GM19372 (cell line): ENCODE measurements around the gene INTS2.
"Not testable (repeated sequence)": the region's sequence is repeated elsewhere in the genome, so short reads cannot be mapped to it uniquely, and the experiment has no call there.

Experiments used
- ATAC-seq: cut with Tn5 transposase; IDR thresholded peaks from one replicate; pipeline ENCODE4 v1.9.1; 2021; ENCODE audit warnings: mild to moderate bottlenecking, low read depth, moderate library complexity; ENCODE audit not compliant: unreplicated experiment

Gene INTS2

DNA sequence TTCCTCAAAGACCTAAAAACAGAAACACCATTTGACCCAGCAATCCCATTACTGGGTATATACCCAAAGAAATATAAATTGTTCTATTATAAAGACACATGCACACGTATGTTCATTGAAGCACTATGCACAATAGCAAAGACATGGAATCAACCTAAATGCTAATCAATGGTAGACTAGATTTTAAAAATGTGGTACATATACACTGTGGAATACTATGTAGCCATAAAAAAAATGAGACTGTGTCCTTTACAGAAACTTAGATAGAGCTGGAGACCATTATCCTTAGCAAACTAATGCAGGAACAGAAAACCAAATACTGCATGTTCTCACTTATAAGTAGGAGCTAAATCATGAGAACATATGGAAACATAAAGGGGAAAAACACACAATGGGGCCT lies 100.9 kb downstream of the INTS2 start:
- ATAC-seq = not testable (repeated sequence)

DNA sequence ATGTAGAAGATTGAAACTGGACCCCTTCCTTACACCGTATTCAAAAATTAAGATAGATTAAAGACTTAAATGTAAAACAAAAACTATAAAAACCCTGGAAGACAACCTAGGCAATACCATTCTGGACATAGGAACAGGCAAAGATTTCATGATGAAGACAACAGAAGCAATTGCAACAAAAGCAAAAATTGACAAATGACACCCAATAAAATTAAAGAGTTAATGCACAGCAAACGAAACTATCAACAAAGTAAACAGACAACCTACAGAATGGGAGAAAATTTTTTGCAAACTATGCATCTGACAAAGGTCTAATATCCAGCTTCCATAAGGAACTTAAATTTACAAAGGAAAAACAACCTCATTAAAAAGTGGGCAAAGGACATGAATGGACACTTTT lies 101.6 kb downstream of the INTS2 start:
- not testable (repeated sequence) for ATAC-seq

DNA sequence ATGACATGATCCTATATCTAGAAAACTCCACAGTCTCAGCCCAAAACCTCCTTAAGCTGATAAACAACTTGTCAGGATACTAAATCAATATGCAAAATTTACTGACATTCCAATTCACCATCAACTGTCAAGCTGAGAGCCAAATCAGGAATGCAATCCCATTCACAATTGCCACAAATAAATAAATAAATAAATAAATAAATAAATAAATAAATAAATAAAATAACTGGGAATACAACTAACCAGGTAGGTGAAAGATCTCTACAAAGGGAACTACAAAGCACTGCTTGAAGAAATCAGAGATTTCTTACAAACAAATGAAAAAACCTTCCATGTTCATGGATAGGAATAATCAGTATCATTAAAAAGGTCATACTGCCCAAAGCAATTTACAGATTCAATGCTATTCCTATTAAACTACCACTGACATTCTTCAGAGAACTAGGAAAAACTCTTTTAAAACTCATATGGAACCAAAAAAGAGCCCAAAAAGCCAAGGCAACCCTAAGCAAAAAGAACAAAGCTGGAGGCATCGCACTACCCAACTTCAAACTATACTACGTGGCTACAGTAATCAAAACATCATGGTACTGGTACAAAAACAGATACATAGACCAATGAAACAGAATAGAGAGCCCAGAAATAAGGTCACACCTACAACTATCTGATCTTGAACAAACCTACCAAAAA lies 102.2 kb downstream of the INTS2 start:
- no peak for ATAC-seq

GRCh38 chr17:61822326-61823285 lies 105.2 kb downstream of the INTS2 start:
- no peak for ATAC-seq

- ATAC-seq = no peak
Observed at GRCh38 chr17:61821655-61822054, 106.1 kb downstream of the INTS2 start.

DNA sequence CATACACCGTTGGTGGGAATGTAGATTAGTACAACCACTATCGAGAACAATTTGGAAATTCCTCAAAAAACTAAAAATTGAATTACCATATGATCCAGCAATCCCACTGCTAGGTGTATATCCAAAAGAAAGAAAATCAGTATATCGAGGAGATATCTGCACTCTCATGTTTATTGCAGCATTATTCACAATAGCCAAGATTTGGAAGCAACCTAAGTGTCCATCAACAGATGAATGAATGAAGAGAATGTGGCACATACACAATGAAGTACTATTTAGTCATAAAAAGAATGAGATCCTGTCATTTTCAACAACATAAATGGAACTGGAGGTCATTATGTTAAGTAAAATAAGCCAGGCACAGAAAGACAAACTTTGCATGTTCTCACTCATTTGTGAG lies 108.5 kb downstream of the INTS2 start:
- ATAC-seq = not testable (repeated sequence)

DNA sequence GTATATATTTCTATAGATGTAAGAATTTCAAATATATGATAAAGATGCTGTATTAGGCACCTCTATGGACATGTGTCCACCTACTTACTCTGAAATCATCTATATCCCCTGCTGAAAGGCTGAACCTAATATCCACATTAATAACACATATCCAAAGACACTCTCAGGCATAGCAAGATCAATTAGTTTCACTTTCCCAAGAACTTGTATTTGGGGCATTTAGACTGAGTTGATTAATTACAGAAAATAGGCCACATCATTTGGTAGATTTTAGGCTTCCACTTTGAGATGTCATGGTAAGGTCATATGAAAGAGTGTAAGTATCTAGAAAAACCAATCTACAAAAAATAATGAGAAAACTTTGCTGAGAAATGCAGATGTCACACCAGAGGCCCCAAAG lies 109.6 kb downstream of the INTS2 start:
- no peak for ATAC-seq

DNA sequence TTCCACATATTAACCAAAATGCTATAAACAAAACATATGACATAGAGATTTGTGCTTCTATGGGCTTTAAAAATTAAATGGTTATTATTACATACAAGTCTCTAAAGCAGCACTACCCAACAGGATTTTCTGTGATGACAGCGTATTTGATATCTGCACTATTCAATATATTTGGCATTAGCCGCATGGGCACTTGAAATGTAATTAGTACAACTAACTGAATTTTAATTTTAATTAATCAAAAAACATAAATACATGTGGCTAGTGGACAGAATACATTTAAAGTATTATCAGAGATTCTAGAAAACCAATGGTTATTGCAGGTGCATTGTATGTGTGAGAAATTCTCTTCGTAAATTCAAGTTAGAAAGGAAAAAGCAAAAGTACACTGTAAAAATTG lies 110.3 kb downstream of the INTS2 start:
- no peak for ATAC-seq

- no peak for ATAC-seq
Observed at GRCh38 chr17:61816538-61816937, 111.2 kb downstream of the INTS2 start.

DNA sequence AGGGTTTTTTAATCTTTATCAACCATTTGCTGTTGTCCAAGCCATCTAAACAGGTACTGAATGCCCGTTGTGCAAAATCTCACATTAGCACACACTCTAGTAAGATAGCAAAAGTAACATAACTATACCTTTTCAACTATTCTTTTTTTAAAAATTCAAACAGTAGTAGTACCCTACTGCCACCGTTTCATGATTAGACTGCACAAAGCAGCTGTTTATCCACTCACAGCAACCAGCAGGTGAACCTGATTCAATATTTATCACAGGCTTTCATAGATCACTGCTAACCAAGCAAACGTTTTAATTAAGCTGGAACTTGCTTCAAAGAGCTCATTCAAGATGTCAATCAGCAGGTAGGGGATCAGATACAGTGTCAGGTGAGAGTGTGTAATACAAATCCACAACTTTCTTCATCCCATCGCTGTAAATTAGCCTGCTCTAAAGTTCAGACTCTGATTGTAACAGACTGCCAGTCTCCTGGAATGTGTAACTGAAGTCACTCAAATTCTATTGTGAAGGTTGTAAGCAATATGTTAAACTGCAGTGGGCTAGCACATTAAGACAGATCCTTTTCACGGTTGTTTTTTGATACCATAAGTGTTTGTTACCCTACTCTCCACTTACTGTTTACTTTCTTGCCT lies 111.8 kb downstream of the INTS2 start:
- no peak for ATAC-seq
